B cell (primary cell): Measurements from ENCODE around the gene BZW1. TPM values are rescaled to one million over a fixed set of nuclear protein-coding genes. Genes with fewer than 3 reads are reported as not detected.

Experiments used
- ATAC-seq: fragments of 200-7000 bp; cut with Tn5 transposase; one replicate; pipeline ENCODE4 v1.10.0; 2021; ENCODE audit warnings: low read depth, mild to moderate bottlenecking, moderate number of reproducible peaks, moderate library complexity
- CTCF ChIA-PET: fragments of 350-600 bp; sonication (Branson Sonifier 250); formaldehyde crosslinking; loops from one replicate; lab custom pipeline; 2021; ENCODE audit warnings: antibody characterized with exemption, inconsistent platforms; lab: Charles Lee
- POLR2A ChIA-PET: fragments of 350-600 bp; sonication (Branson Sonifier 250); formaldehyde crosslinking; loops from one replicate; lab custom pipeline; 2021; ENCODE audit warnings: antibody characterized with exemption; lab: Charles Lee
- DNase-seq: peaks from one replicate; pipeline ENCODE4 v3.0.0; 2013
- H2AFZ ChIP-seq: 2 replicates; pipeline ENCODE4 v1.6.1; 2012; ENCODE audit warnings: mild to moderate bottlenecking, low read depth, low read length; ENCODE audit not compliant: insufficient read depth, poor library complexity, severe bottlenecking
- H3K27ac ChIP-seq, 2 donors: 1 replicate in 1 of 2; 2 replicates in 1 of 2; pipeline ENCODE4 v1.5.1; 2012 to 2013; ENCODE audit warnings: low read length in 2 of 2, mild to moderate bottlenecking in 2 of 2, moderate library complexity in 1 of 2
- H3K27me3 ChIP-seq, 4 experiments: fragments of 200-600 bp in 1 of 4; sonication (generic) in 1 of 4; replicated peaks in 1 of 4; 1 replicate in 2 of 4; 2 replicates in 2 of 4; pipeline versions ENCODE4 v1.6.1 to v1.7.0; 2013 to 2016; ENCODE audit warnings: low read length in 3 of 4, mild to moderate bottlenecking in 2 of 4, mixed read lengths in 1 of 4, moderate library complexity in 1 of 4; ENCODE audit not compliant: insufficient read depth in 4 of 4, control insufficient read depth in 3 of 4; ENCODE audit errors: control extremely low read depth in 1 of 4
- H3K36me3 ChIP-seq, 2 experiments: replicated peaks in 1 of 2; 1 replicate in 1 of 2; 2 replicates in 1 of 2; pipeline versions ENCODE4 v1.6.1 to v1.7.1; 2013; ENCODE audit warnings: low read length in 1 of 2; ENCODE audit not compliant: insufficient read depth in 2 of 2, control insufficient read depth in 1 of 2; ENCODE audit errors: control extremely low read depth in 1 of 2, extremely low read depth in 1 of 2
- H3K4me1 ChIP-seq, 2 donors: fragments of 200-600 bp in 1 of 2; sonication (generic) in 1 of 2; 1 replicate in 1 of 2; 2 replicates in 1 of 2; pipeline versions ENCODE4 v1.5.1 to v1.6.1; 2013 to 2017; ENCODE audit warnings: low read length in 2 of 2; ENCODE audit not compliant: control insufficient read depth in 2 of 2, insufficient read depth in 2 of 2
- H3K4me2 ChIP-seq: replicated peaks from 2 replicates; pipeline ENCODE3; 2012; ENCODE audit warnings: mild to moderate bottlenecking, low read depth, low read length; ENCODE audit not compliant: poor library complexity, severe bottlenecking
- H3K4me3 ChIP-seq, 5 experiments: fragments of 200-600 bp in 1 of 5; sonication (generic) in 1 of 5; 1 replicate in 3 of 5; 2 replicates in 2 of 5; pipeline versions ENCODE4 v1.5.1 to v1.7.0; 2011 to 2016; ENCODE audit warnings: low read length in 4 of 5, mild to moderate bottlenecking in 4 of 5, low read depth in 2 of 5, control low read depth in 1 of 5, moderate library complexity in 1 of 5; ENCODE audit not compliant: insufficient read depth in 1 of 5; ENCODE audit errors: control extremely low read depth in 1 of 5, extremely low read depth in 1 of 5
- H3K79me2 ChIP-seq: fragments of 200-600 bp; sonication (generic); one replicate; pipeline ENCODE4 v1.6.0; 2016; ENCODE audit warnings: low read length; ENCODE audit not compliant: control insufficient read depth, insufficient read depth
- H3K9ac ChIP-seq: fragments of 200-600 bp; sonication (generic); 2 replicates; pipeline ENCODE4 v1.6.1; 2017; ENCODE audit warnings: mild to moderate bottlenecking, low read length, moderate library complexity
- H3K9me3 ChIP-seq, 3 donors: one replicate each; pipeline versions ENCODE4 v1.6.1 to v1.7.1; 2013; ENCODE audit warnings: low read length in 2 of 3; ENCODE audit not compliant: control insufficient read depth in 2 of 3, insufficient read depth in 1 of 3; ENCODE audit errors: control extremely low read depth in 1 of 3
- H4K20me1 ChIP-seq: 2 replicates; pipeline ENCODE4 v1.6.0; 2012; ENCODE audit warnings: mild to moderate bottlenecking, low read length; ENCODE audit not compliant: insufficient read depth, control insufficient read depth, poor library complexity, severe bottlenecking
- H3K27ac Mint-ChIP-seq: one replicate; pipeline ENCODE4 v1.8.0; 2021; ENCODE audit warnings: mixed read lengths
- H3K27me3 Mint-ChIP-seq: one replicate; pipeline ENCODE4 v1.8.0; 2021; ENCODE audit warnings: mixed read lengths
- H3K4me1 Mint-ChIP-seq: one replicate; pipeline ENCODE4 v1.8.0; 2021; ENCODE audit warnings: mixed read lengths
- H3K4me3 Mint-ChIP-seq: one replicate; pipeline ENCODE4 v1.8.0; 2021; ENCODE audit warnings: mixed read lengths
- H3K9me3 Mint-ChIP-seq: one replicate; pipeline ENCODE4 v1.8.0; 2022; ENCODE audit warnings: mixed read lengths; ENCODE audit not compliant: insufficient read depth
- EZH2 ChIP-seq: IDR thresholded peaks from 2 replicates; pipeline ENCODE4 v1.6.1; 2012; ENCODE audit warnings: borderline replicate concordance, low read depth, mild to moderate bottlenecking, moderate library complexity, low read length; ENCODE audit not compliant: insufficient read depth, poor library complexity, severe bottlenecking
- WGBS: methylation state at CpG from one replicate; pipeline ENCODE4 v1.1.5; 2013; ENCODE audit warnings: missing lambda C conversion rate; ENCODE audit not compliant: insufficient coverage; 5-methylcytosine and 5-hydroxymethylcytosine counted together
- intact Hi-C: fragments of 100-400 bp; cut with micrococcal nuclease; formaldehyde crosslinking; loops from one replicate; pipeline ENCODE4 v1.10.0; 2022
- polyA plus RNA-seq: library from polyadenylated mRNA; depleted of rRNA; stranded (reverse); fragments of >200 nt; gene quantifications from 2 replicates; pipeline ENCODE4 v1.2.3, GENCODE V29; 2012
- total RNA-seq, 2 donors: library from RNA; stranded (reverse); fragments of 120-200 nt in 1 of 2; gene quantifications; 1 replicate in 1 of 2; 2 replicates in 1 of 2; pipeline versions ENCODE4 v1.2.3 to v1.2.4, GENCODE V29; 2013 to 2022
- TF ChIP-seq, protein P1 (sequence below): fragments of 200-600 bp; IDR thresholded peaks from one replicate; pipeline ENCODE4 v1.8.0; 2022; ENCODE audit warnings: antibody characterized with exemption, mild to moderate bottlenecking

BZW1 gene
- total and polyA plus RNA-seq, 2 donors (not counting 1 experiment from before 2014, with no cell fraction given), result 53.8 to 109 TPM

DNA sequence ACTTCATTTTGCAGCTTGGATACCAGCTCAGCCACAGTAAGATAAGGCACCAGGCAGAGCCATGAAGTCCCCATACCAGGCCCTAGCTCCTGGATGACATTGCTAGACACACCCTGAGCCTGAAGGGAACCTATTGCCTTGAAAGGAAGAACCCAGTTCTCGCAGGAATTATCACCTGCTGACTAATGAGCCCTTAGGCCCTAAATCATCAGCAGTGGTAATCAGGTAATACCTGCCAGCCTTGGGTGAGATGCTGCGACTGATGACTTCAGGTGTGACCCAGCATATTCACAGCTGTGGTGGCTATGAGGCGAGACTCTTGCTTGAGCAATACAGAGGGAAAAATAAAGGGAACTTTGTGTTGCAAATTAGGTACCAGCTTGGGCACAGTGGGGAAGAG is 27.8 kb downstream of the BZW1 start:
- CTCF ChIA-PET, result interaction anchor here (1.1 kb wide), 1 partner anchor 292 kb away, joined by 3 read pairs; no protein-coding TSS in a partner anchor
- Mint-ChIP-seq H3K27me3 (no peaks in the 10 kb centered on the region), H3K9me3 (no peaks in the 10 kb centered on the region), H3K27ac (no peak overlapping the region), H3K4me3 (no peak overlapping the region), H3K4me1 (no peaks in the 10 kb centered on the region)
- H3K4me3 ChIP-seq, result no peak overlapping the region
- no peaks in the 10 kb centered on the region for H3K27me3 ChIP-seq
- no peaks in the 10 kb centered on the region for H3K4me1 ChIP-seq
- H3K79me2 ChIP-seq, result no peaks in the 10 kb centered on the region
- POLR2A ChIA-PET, result no interaction called here
- intact Hi-C loops, result no loop called here
- H3K9ac ChIP-seq, result no peak overlapping the region
- H3K27ac ChIP-seq, result no peak overlapping the region
- WGBS, result 92% methylated on average over 3 of the region's 3 CpGs
- ATAC-seq (no peak), DNase-seq (no peak)
- no peaks in the 10 kb centered on the region for H3K36me3 ChIP-seq
- no peak overlapping the region for H2AFZ ChIP-seq
- TF ChIP-seq EZH2, result no peak
- TF ChIP-seq, protein P1, sequence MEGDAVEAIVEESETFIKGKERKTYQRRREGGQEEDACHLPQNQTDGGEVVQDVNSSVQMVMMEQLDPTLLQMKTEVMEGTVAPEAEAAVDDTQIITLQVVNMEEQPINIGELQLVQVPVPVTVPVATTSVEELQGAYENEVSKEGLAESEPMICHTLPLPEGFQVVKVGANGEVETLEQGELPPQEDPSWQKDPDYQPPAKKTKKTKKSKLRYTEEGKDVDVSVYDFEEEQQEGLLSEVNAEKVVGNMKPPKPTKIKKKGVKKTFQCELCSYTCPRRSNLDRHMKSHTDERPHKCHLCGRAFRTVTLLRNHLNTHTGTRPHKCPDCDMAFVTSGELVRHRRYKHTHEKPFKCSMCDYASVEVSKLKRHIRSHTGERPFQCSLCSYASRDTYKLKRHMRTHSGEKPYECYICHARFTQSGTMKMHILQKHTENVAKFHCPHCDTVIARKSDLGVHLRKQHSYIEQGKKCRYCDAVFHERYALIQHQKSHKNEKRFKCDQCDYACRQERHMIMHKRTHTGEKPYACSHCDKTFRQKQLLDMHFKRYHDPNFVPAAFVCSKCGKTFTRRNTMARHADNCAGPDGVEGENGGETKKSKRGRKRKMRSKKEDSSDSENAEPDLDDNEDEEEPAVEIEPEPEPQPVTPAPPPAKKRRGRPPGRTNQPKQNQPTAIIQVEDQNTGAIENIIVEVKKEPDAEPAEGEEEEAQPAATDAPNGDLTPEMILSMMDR, result no peak
- H3K4me2 ChIP-seq, result no peak overlapping the region
- peaks cover 4 to 17% (median 10%) of the 10 kb centered on the region in 3 donors for H3K9me3 ChIP-seq
- H4K20me1 ChIP-seq, result no peaks in the 10 kb centered on the region

DNA sequence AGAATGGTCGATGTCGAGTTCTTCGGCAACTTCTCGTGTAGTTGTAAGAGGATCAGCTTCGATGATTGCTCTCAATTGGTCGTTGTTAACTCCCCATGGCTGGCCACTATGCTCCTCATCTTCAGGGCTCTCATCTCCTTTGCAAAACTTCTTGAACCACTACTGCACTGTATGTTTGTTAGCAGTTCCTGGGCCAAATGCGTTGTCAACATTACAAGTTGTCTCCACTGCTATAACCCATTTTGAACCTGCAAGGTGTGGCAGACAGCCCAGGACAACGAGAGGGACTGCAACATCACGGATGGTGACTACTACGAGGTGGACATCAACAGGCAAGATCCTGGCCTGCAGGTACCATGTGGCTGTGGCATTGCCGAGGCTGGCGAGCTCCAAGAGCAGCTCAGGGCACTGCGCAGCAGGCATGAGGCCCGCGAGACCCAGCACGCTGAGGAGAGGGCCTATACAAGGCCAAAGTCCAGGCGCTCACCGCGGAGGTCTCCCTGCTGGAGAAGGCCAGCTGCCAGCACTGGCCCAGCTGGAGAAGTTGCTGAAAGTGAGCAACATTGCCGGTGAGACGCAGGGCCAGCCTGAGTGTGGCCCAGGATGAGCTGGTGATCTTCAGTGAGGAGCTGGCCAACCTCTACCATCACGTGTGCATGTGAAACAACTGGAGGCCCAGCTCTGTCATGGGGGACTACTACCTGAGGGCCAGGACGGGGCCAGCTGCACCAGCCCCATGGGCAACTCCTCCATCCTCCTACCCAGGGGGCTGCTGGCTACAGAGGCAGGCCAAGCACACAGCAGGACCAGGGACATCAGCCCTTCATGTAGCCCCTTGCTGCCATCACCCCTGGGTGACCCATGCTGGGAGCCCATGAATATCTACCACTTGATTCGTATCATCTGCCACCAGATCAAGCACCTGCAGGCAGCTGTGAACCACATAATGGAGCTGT is 32.6 kb downstream of the BZW1 start:
- POLR2A ChIA-PET, result interaction anchor here (0.6 to 1.4 kb wide), 2 partner anchors 20 to 267 kb away, joined by 4 to 6 read pairs; partner anchors contain the start of gene CLK1
- no peak for TF ChIP-seq EZH2
- TF ChIP-seq, protein P1, result no peak

More for the DNA sequence above, 32.6 kb downstream of the BZW1 start:
- no peak overlapping the region for H3K9ac ChIP-seq
- no peaks in the 10 kb centered on the region for H3K36me3 ChIP-seq
- intact Hi-C loops, result no loop called here
- H3K27me3 ChIP-seq, result no peaks in the 10 kb centered on the region
- H3K4me2 ChIP-seq, result no peak overlapping the region
- Mint-ChIP-seq H3K4me3 (no peak overlapping the region), H3K27ac (no peak overlapping the region), H3K4me1 (no peaks in the 10 kb centered on the region), H3K9me3 (no peaks in the 10 kb centered on the region), H3K27me3 (no peaks in the 10 kb centered on the region)
- no peak overlapping the region for H3K4me3 ChIP-seq
- WGBS, result 94% methylated on average over 24 of the region's 24 CpGs
- DNase-seq (no peak), ATAC-seq (no peak)
- no peak overlapping the region for H3K27ac ChIP-seq
- H2AFZ ChIP-seq, result no peak overlapping the region
- no peaks in the 10 kb centered on the region for H3K9me3 ChIP-seq
- H4K20me1 ChIP-seq, result no peaks in the 10 kb centered on the region
- no peaks in the 10 kb centered on the region for H3K4me1 ChIP-seq
- CTCF ChIA-PET, result interaction anchor here (0.6 kb wide), 1 partner anchor 162 kb away, joined by 3 read pairs; no protein-coding TSS in a partner anchor
- H3K79me2 ChIP-seq, result no peaks in the 10 kb centered on the region
